ENCODE data around the gene SH3D21.

Gene SH3D21

GRCh38 chr1:36304970-36305914, 926 bp upstream of the SH3D21 start:
- H3K4me3 ChIP-seq (ENCODE audit: low read length in 2 of 2): no peak overlapping the region
- H3K9me3 ChIP-seq (replicated peaks in 1 of 2; ENCODE audit: control insufficient read depth in 2 of 2, insufficient read depth in 1 of 2, low read depth in 1 of 2, low read length in 2 of 2): no peaks in the 10 kb centered on the region
- peak overlapping the region; percentile 87 for H2BK5ac ChIP-seq (ENCODE audit: low read length)
- H3K36me3 ChIP-seq (replicated peaks in 1 of 2; ENCODE audit: control insufficient read depth in 2 of 2, insufficient read depth in 2 of 2, low read length in 2 of 2): peaks cover 31 to 90% of the 10 kb centered on the region in 2 donors
- H2BK12ac ChIP-seq (ENCODE audit: low read length): no peak overlapping the region
- H4K91ac ChIP-seq (ENCODE audit: low read depth, low read length, poor library complexity): no peak overlapping the region
- no peak overlapping the region for H3K9ac ChIP-seq (ENCODE audit: low read depth, low read length, poor library complexity)
- H3K14ac ChIP-seq (ENCODE audit: low read length): no peak overlapping the region
- H2BK15ac ChIP-seq (ENCODE audit: low read length): no peak overlapping the region
- H3K27me3 ChIP-seq (ENCODE audit: control insufficient read depth in 3 of 3, insufficient read depth in 3 of 3, low read depth in 1 of 3, low read length in 3 of 3): no peaks in the 10 kb centered on the region
- peak overlapping the region; percentile 91 for H2AK5ac ChIP-seq (ENCODE audit: low read depth, low read length)
- H3K4me1 ChIP-seq (ENCODE audit: control insufficient read depth in 2 of 2, insufficient read depth in 1 of 2, low read depth in 1 of 2, low read length in 2 of 2): peaks cover 5 to 15% of the 10 kb centered on the region in 2 donors
- peak overlapping the region; percentile 43 for H2BK120ac ChIP-seq (ENCODE audit: low read depth, low read length)
- H4K8ac ChIP-seq (ENCODE audit: low read depth, low read length): no peak overlapping the region
- H2AFZ ChIP-seq (ENCODE audit: low read length): no peak overlapping the region
- no CpG with 5 or more reads among the region's 10 CpGs for WGBS, 2 donors (ENCODE audit: extremely low coverage in 2 of 2, insufficient read length in 2 of 2, insufficient replicate concordance in 1 of 2)
- H3K27ac ChIP-seq (replicated peaks; ENCODE audit: low read length): peak overlapping the region; percentile 35
- DNase-seq (ENCODE audit: low spot score): no peak
- H3K79me1 ChIP-seq (ENCODE audit: low read depth, low read length): no peaks in the 10 kb centered on the region
- H3K4ac ChIP-seq (ENCODE audit: low read length): no peak overlapping the region
- peak overlapping the region; percentile 14 for H3K4me2 ChIP-seq (ENCODE audit: insufficient read depth, low read length, poor library complexity, severe bottlenecking)
- no peak overlapping the region for H3K18ac ChIP-seq (ENCODE audit: low read length)
- H3K23ac ChIP-seq (ENCODE audit: low read depth, low read length, poor library complexity): peak overlapping the region; percentile 96

GRCh38 chr1:36305915-36306209, 306 bp upstream of the SH3D21 start:
- Histone ChIP-seq H2AFZ (ENCODE audit: low read length) (no peak overlapping the region), H3K27ac (replicated peaks; ENCODE audit: low read length) (peak overlapping the region; percentile 35), H2BK5ac (ENCODE audit: low read length) (peak overlapping the region; percentile 87), H2BK12ac (ENCODE audit: low read length) (no peak overlapping the region), H3K36me3 (replicated peaks in 1 of 2; ENCODE audit: control insufficient read depth in 2 of 2, insufficient read depth in 2 of 2, low read length in 2 of 2) (peaks cover 26 to 89% of the 10 kb centered on the region in 2 donors), H3K79me1 (ENCODE audit: low read depth, low read length) (no peaks in the 10 kb centered on the region), H3K4ac (ENCODE audit: low read length) (no peak overlapping the region), H4K91ac (ENCODE audit: low read depth, low read length, poor library complexity) (no peak overlapping the region), H3K18ac (ENCODE audit: low read length) (no peak overlapping the region), H2BK15ac (ENCODE audit: low read length) (no peak overlapping the region), H3K9ac (ENCODE audit: low read depth, low read length, poor library complexity) (no peak overlapping the region), H3K23ac (ENCODE audit: low read depth, low read length, poor library complexity) (peak overlapping the region; percentile 96), H3K27me3 (ENCODE audit: control insufficient read depth in 3 of 3, insufficient read depth in 3 of 3, low read depth in 1 of 3, low read length in 3 of 3) (no peaks in the 10 kb centered on the region), H2BK120ac (ENCODE audit: low read depth, low read length) (peak overlapping the region; percentile 43), H3K4me3 (ENCODE audit: low read length in 2 of 2) (no peak overlapping the region), H3K4me2 (ENCODE audit: insufficient read depth, low read length, poor library complexity, severe bottlenecking) (peak overlapping the region; percentile 95), H2AK5ac (ENCODE audit: low read depth, low read length) (peak overlapping the region; percentile 91), H3K14ac (ENCODE audit: low read length) (no peak overlapping the region), H4K8ac (ENCODE audit: low read depth, low read length) (no peak overlapping the region), H3K9me3 (replicated peaks in 1 of 2; ENCODE audit: control insufficient read depth in 2 of 2, insufficient read depth in 1 of 2, low read depth in 1 of 2, low read length in 2 of 2) (no peaks in the 10 kb centered on the region), H3K4me1 (ENCODE audit: control insufficient read depth in 2 of 2, insufficient read depth in 1 of 2, low read depth in 1 of 2, low read length in 2 of 2) (peaks cover 5 to 15% of the 10 kb centered on the region in 2 donors)
- no peak for DNase-seq (ENCODE audit: low spot score)
- no CpG with 5 or more reads among the region's 7 CpGs for WGBS, 2 donors (ENCODE audit: extremely low coverage in 2 of 2, insufficient read length in 2 of 2, insufficient replicate concordance in 1 of 2)

- Histone ChIP-seq H3K14ac (ENCODE audit: low read length) (peak overlapping the region; percentile 98), H3K18ac (ENCODE audit: low read length) (peak overlapping the region; percentile 94), H2BK5ac (ENCODE audit: low read length) (peak overlapping the region; percentile 87), H3K4me2 (ENCODE audit: insufficient read depth, low read length, poor library complexity, severe bottlenecking) (peak overlapping the region; percentile 95), H3K23ac (ENCODE audit: low read depth, low read length, poor library complexity) (peak overlapping the region; percentile 80), H2AK5ac (ENCODE audit: low read depth, low read length) (peak overlapping the region; percentile 40), H3K4me1 (ENCODE audit: control insufficient read depth in 2 of 2, insufficient read depth in 1 of 2, low read depth in 1 of 2, low read length in 2 of 2) (peaks cover 5 to 15% of the 10 kb centered on the region in 2 donors), H2BK12ac (ENCODE audit: low read length) (no peak overlapping the region), H3K4me3 (ENCODE audit: low read length in 2 of 2) (peak overlapping the region; percentile 31 to 83), H2BK120ac (ENCODE audit: low read depth, low read length) (peak overlapping the region; percentile 5), H2BK15ac (ENCODE audit: low read length) (peak overlapping the region; percentile 71), H4K91ac (ENCODE audit: low read depth, low read length, poor library complexity) (no peak overlapping the region), H3K79me1 (ENCODE audit: low read depth, low read length) (no peaks in the 10 kb centered on the region), H4K8ac (ENCODE audit: low read depth, low read length) (no peak overlapping the region), H3K27me3 (ENCODE audit: control insufficient read depth in 3 of 3, insufficient read depth in 3 of 3, low read depth in 1 of 3, low read length in 3 of 3) (no peaks in the 10 kb centered on the region), H3K27ac (replicated peaks; ENCODE audit: low read length) (no peak overlapping the region), H2AFZ (ENCODE audit: low read length) (no peak overlapping the region), H3K36me3 (replicated peaks in 1 of 2; ENCODE audit: control insufficient read depth in 2 of 2, insufficient read depth in 2 of 2, low read length in 2 of 2) (peaks cover 17 to 84% of the 10 kb centered on the region in 2 donors), H3K4ac (ENCODE audit: low read length) (peak overlapping the region; percentile 97), H3K9ac (ENCODE audit: low read depth, low read length, poor library complexity) (peak overlapping the region; percentile 95), H3K9me3 (replicated peaks in 1 of 2; ENCODE audit: control insufficient read depth in 2 of 2, insufficient read depth in 1 of 2, low read depth in 1 of 2, low read length in 2 of 2) (no peaks in the 10 kb centered on the region)
- DNase-seq (ENCODE audit: low spot score): peak; percentile 95
- WGBS, 2 donors (ENCODE audit: extremely low coverage in 2 of 2, insufficient read length in 2 of 2, insufficient replicate concordance in 1 of 2): no CpG with 5 or more reads among the region's 46 CpGs
Observed at GRCh38 chr1:36306902-36307456, 811 bp downstream of the SH3D21 start.

Data from neuronal stem cell (in vitro differentiated cells).